Neural cell (in vitro differentiated cells): Measurements from ENCODE around the gene SP2.

Source experiments
- EP300 ChIP-seq: fragments of 450-650 bp; conservative IDR thresholded peaks from 2 replicates; pipeline ENCODE4 v1.6.1; 2014; ENCODE audit warnings: antibody characterized with exemption, mild to moderate bottlenecking, moderate library complexity; ENCODE audit not compliant: poor library complexity, severe bottlenecking
- EZH2 ChIP-seq: fragments of 200-600, 300-800 bp; shearing (Covaris generic), sonication (generic); IDR thresholded peaks from 2 replicates; pipeline ENCODE4 v1.6.1; 2014; ENCODE audit warnings: antibody characterized with exemption, low read length, borderline replicate concordance, mild to moderate bottlenecking; ENCODE audit not compliant: insufficient read depth, poor library complexity, severe bottlenecking
- MXI1 ChIP-seq: fragments of 450-650 bp; conservative IDR thresholded peaks from 2 replicates; pipeline ENCODE4 v1.6.1; 2014; ENCODE audit warnings: antibody characterized with exemption, mild to moderate bottlenecking; ENCODE audit not compliant: poor library complexity, severe bottlenecking
- POLR2AphosphoS5 ChIP-seq: IDR thresholded peaks from 2 replicates; pipeline ENCODE4 v1.6.1; 2012
- RAD21 ChIP-seq: fragments of 450-650 bp; conservative IDR thresholded peaks from 2 replicates; pipeline ENCODE4 v1.6.1; 2014; ENCODE audit warnings: antibody characterized with exemption, mild to moderate bottlenecking, moderate library complexity
- TF ChIP-seq, protein P1 (sequence below): fragments of 450-650 bp; IDR thresholded peaks from 2 replicates; pipeline ENCODE4 v1.5.1; 2014; ENCODE audit warnings: antibody characterized with exemption, mild to moderate bottlenecking, moderate library complexity; ENCODE audit not compliant: poor library complexity, severe bottlenecking

DNA sequence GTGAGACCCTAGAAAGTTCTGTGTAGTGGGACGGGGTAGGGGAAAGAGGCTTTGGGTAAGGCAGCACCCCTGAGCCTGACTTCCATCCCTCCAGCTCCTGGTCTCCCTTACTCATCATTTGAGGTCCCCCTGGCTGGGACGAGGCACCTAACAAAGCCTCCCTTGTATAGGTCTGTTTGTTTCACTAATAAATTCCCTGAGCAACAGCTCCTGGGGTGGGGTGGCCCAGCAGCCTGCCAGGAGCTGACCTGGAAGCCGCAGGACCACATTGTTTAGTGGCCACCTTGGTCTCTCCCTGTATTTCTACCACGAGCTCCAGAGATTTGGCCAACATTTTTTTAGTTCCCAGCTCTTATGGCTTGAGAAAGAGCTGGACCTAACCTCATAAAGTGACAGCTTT lies 54.4 kb downstream of the SP2 start:
- TF ChIP-seq MXI1, result no peak
- TF ChIP-seq, protein P1, sequence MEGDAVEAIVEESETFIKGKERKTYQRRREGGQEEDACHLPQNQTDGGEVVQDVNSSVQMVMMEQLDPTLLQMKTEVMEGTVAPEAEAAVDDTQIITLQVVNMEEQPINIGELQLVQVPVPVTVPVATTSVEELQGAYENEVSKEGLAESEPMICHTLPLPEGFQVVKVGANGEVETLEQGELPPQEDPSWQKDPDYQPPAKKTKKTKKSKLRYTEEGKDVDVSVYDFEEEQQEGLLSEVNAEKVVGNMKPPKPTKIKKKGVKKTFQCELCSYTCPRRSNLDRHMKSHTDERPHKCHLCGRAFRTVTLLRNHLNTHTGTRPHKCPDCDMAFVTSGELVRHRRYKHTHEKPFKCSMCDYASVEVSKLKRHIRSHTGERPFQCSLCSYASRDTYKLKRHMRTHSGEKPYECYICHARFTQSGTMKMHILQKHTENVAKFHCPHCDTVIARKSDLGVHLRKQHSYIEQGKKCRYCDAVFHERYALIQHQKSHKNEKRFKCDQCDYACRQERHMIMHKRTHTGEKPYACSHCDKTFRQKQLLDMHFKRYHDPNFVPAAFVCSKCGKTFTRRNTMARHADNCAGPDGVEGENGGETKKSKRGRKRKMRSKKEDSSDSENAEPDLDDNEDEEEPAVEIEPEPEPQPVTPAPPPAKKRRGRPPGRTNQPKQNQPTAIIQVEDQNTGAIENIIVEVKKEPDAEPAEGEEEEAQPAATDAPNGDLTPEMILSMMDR, result no peak
- TF ChIP-seq EP300, result no peak
- no peak for TF ChIP-seq RAD21
- TF ChIP-seq POLR2AphosphoS5, result no peak
- TF ChIP-seq EZH2, result no peak
